CD4-positive, alpha-beta T cell treated with Interleukin-12 subunit alpha and Interleukin-12 subunit beta, for 1 hour (primary cell): ENCODE measurements around the gene AHCYL1.

Source experiments
- DNase-seq: peaks from one replicate; pipeline ENCODE4 v3.0.0-alpha.2; 2020

Gene AHCYL1

GRCh38 chr1:110064576-110065337 is 80.2 kb downstream of the AHCYL1 start:
- no peak for DNase-seq

GRCh38 chr1:110065841-110066240 is 81.3 kb downstream of the AHCYL1 start:
- no peak for DNase-seq

GRCh38 chr1:110067479-110067892 is 82.9 kb downstream of the AHCYL1 start:
- no peak for DNase-seq

GRCh38 chr1:110067893-110068645 is 83.5 kb downstream of the AHCYL1 start:
- DNase-seq = no peak

GRCh38 chr1:110068646-110069403 is 84.3 kb downstream of the AHCYL1 start:
- DNase-seq = peak; percentile 17

GRCh38 chr1:110069404-110070281 is 85.1 kb downstream of the AHCYL1 start:
- DNase-seq = no peak

- DNase-seq = no peak
These were observed 85.7 kb downstream of the AHCYL1 start for GRCh38 chr1:110070282-110070669.

GRCh38 chr1:110070671-110071242 is 86.2 kb downstream of the AHCYL1 start, which contains the start of gene ALX3:
Gene ALX3 (minus strand): TSS chr1:110070672. CDS start chr1:110070612, 60 bp downstream.
- no peak for DNase-seq
